Neural progenitor cell (in vitro differentiated cells): ENCODE data around the gene SYT6.

Experiments
- CTCF ChIP-seq: fragments of 200-600 bp; sonication (generic); IDR thresholded peaks from 2 replicates; pipeline ENCODE4 v1.5.1; 2017; ENCODE audit warnings: antibody characterized with exemption, mild to moderate bottlenecking
- EZH2 ChIP-seq: fragments of 200-600 bp; sonication (generic); IDR thresholded peaks from 2 replicates; pipeline ENCODE4 v1.6.1; 2017; ENCODE audit warnings: antibody characterized with exemption, mild to moderate bottlenecking, moderate library complexity
- EZH2phosphoT487 ChIP-seq: fragments of 200-600 bp; sonication (generic); IDR thresholded peaks from 2 replicates; pipeline ENCODE4 v1.6.1; 2017; ENCODE audit warnings: antibody characterized with exemption

DNA sequence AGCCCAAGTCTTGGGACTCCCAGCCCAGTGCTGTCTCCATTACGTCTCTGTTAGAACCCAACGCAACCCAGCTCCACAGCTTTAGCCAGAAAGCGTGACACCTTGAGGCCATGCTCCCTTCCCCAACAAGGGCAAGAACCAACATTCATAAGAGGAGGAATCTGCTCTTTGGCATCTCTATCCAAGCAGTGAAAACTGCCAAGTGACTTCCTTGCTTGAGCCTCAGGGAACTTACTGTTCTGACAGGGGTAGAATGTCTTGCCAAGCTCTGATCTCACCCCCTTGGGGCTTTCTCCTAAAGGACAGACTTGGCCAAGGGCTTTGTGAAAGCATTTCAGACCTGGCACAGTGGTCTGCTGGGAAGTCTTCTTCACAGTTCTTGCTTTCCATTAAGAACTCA is 56.6 kb downstream of the SYT6 start:
- TF ChIP-seq CTCF: no peak
- TF ChIP-seq EZH2: no peak
- no peak for TF ChIP-seq EZH2phosphoT487
